Smooth muscle cell of the brain vasculature (primary cell): ENCODE measurements around the gene MGLL.

ENCODE experiments used
- DNase-seq: peaks from one replicate; pipeline ENCODE4 v3.0.0-alpha.2; 2012; ENCODE audit warnings: low read depth, low spot score

Gene MGLL

GRCh38 chr3:127774647-127775046 lies 47.7 kb downstream of the MGLL start:
- no peak for DNase-seq

- no peak for DNase-seq
Observed at GRCh38 chr3:127773752-127774395, 48.4 kb downstream of the MGLL start.

GRCh38 chr3:127772827-127773751 lies 49.2 kb downstream of the MGLL start:
- DNase-seq: no peak

GRCh38 chr3:127772273-127772672 lies 50.0 kb downstream of the MGLL start:
- no peak for DNase-seq

GRCh38 chr3:127771746-127772145 lies 50.6 kb downstream of the MGLL start:
- DNase-seq: no peak

- DNase-seq: no peak
Observed at GRCh38 chr3:127770671-127771355, 51.5 kb downstream of the MGLL start.

- DNase-seq: no peak
Observed at GRCh38 chr3:127769284-127770081, 52.8 kb downstream of the MGLL start.

- DNase-seq: no peak
Observed at GRCh38 chr3:127768346-127769008, 53.8 kb downstream of the MGLL start.

GRCh38 chr3:127767126-127767525 lies 55.2 kb downstream of the MGLL start:
- DNase-seq: no peak

GRCh38 chr3:127765735-127766134 lies 56.6 kb downstream of the MGLL start:
- no peak for DNase-seq

- DNase-seq: no peak
Observed at GRCh38 chr3:127764841-127765362, 57.4 kb downstream of the MGLL start.

GRCh38 chr3:127764301-127764700 lies 58.0 kb downstream of the MGLL start:
- no peak for DNase-seq

GRCh38 chr3:127763816-127764215 lies 58.5 kb downstream of the MGLL start:
- no peak for DNase-seq

GRCh38 chr3:127763337-127763736 lies 59.0 kb downstream of the MGLL start:
- no peak for DNase-seq

GRCh38 chr3:127762787-127763105 lies 59.6 kb downstream of the MGLL start:
- DNase-seq: no peak

GRCh38 chr3:127762077-127762786 lies 60.1 kb downstream of the MGLL start:
- no peak for DNase-seq

- DNase-seq: no peak
Observed at GRCh38 chr3:127761441-127761801, 60.9 kb downstream of the MGLL start.

- DNase-seq: no peak
Observed at GRCh38 chr3:127760791-127761440, 61.4 kb downstream of the MGLL start.

GRCh38 chr3:127760361-127760760 lies 62.0 kb downstream of the MGLL start:
- DNase-seq: no peak

- no peak for DNase-seq
Observed at GRCh38 chr3:127759826-127760225, 62.5 kb downstream of the MGLL start.
